HUES6 (cell line): ENCODE measurements around the gene SHE.

Experiments
- H3K27ac ChIP-seq: 2 replicates; pipeline ENCODE4 v1.7.0; 2013; ENCODE audit warnings: low read depth, mild to moderate bottlenecking, low read length, inconsistent platforms
- H3K27me3 ChIP-seq: 2 replicates; pipeline ENCODE4 v1.6.1; 2013; ENCODE audit warnings: low read length; ENCODE audit not compliant: control insufficient read depth, insufficient read depth
- H3K36me3 ChIP-seq: 2 replicates; pipeline ENCODE4 v1.6.1; 2013; ENCODE audit warnings: low read length; ENCODE audit not compliant: control insufficient read depth, insufficient read depth
- H3K4me1 ChIP-seq: 2 replicates; pipeline ENCODE4 v1.6.1; 2013; ENCODE audit warnings: low read length; ENCODE audit not compliant: control insufficient read depth, insufficient read depth
- H3K4me3 ChIP-seq: 2 replicates; pipeline ENCODE4 v1.5.1; 2013; ENCODE audit warnings: low read depth, low read length
- H3K9ac ChIP-seq: one replicate; pipeline ENCODE4 v1.6.1; 2013; ENCODE audit warnings: mild to moderate bottlenecking, low read length
- H3K9me3 ChIP-seq: 2 replicates; pipeline ENCODE4 v1.6.1; 2013; ENCODE audit warnings: low read depth, low read length; ENCODE audit not compliant: control insufficient read depth, insufficient read depth

SHE gene

GRCh38 chr1:154512760-154513159 is 10.5 kb upstream of the SHE start:
- Histone ChIP-seq H3K27me3 (peaks cover 13% of the 10 kb centered on the region; the same call in 1 of the 2 replicates), H3K4me3 (no peak overlapping the region), H3K9me3 (no peaks in the 10 kb centered on the region)

DNA sequence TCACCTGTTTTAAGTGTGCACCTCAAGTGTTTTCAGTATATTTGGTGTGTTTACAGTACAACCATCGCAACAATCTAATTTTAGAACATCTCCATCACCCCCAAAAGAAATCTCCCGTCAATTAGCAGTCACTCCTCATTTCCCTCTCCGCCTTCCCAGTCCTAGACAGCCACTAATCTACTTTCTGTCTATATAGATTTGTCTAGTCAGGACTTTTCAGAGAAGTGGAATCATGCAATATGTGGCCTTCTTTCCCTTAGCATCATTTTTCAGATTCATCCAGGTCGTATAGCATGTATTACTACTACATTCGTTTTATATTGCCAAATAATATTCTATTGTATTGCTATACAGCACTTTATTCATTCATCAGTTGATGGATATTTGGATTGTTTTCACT is 1.7 kb upstream of the SHE start:
- Histone ChIP-seq H3K27ac (no peak overlapping the region), H3K9me3 (peaks cover 4% of the 10 kb centered on the region), H3K4me3 (no peak overlapping the region), H3K4me1 (0 out of 2 replicates have a peak, but pooled peaks cover 2% of the 10 kb centered on the region), H3K9ac (no peak overlapping the region), H3K36me3 (no peaks in the 10 kb centered on the region), H3K27me3 (peaks cover 92% of the 10 kb centered on the region)

More at GRCh38 chr1:154512760-154513159, 10.5 kb upstream of the SHE start:
- no peak overlapping the region for H3K27ac ChIP-seq
- no peaks in the 10 kb centered on the region for H3K36me3 ChIP-seq
- no peaks in the 10 kb centered on the region for H3K4me1 ChIP-seq
- no peak overlapping the region for H3K9ac ChIP-seq

DNA sequence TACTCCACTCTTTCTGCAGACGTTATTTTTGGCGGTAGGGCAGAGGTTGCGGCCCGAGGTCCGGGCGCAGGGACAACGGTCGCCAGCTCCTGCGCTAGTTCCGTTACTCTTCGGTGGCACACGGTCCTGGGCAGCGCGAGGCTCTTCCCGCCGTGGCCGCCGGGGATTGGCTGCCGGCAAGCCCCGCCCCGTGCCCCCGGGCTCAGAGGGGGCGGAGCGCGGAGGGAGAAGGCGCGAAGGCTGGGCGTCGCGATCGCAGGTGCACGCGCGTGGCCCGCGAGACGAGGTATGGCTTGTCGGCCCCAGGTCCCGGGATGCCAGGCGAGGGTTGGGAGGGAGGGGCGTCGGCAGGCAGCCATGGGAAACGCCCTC is 518 bp upstream of the SHE start:
- Histone ChIP-seq H3K27me3 (peaks cover 88% of the 10 kb centered on the region), H3K4me3 (peak overlapping the region; percentile 46), H3K9ac (no peak overlapping the region)

GRCh38 chr1:154501423-154502065 is 668 bp downstream of the SHE start:
- Histone ChIP-seq H3K4me3 (peak overlapping the region; percentile 46), H3K27ac (no peak overlapping the region), H3K27me3 (peaks cover 77% of the 10 kb centered on the region), H3K9ac (peak overlapping the region; percentile 17), H3K4me1 (0 out of 2 replicates have a peak, but pooled peaks cover 2% of the 10 kb centered on the region), H3K36me3 (no peaks in the 10 kb centered on the region), H3K9me3 (peaks cover 4% of the 10 kb centered on the region)

More for the DNA sequence above, 518 bp upstream of the SHE start:
- 0 out of 2 replicates have a peak, but pooled peaks cover 2% of the 10 kb centered on the region for H3K4me1 ChIP-seq
- no peak overlapping the region for H3K27ac ChIP-seq
- H3K36me3 ChIP-seq, result no peaks in the 10 kb centered on the region
- H3K9me3 ChIP-seq, result peaks cover 4% of the 10 kb centered on the region

GRCh38 chr1:154500533-154500932 is 1.7 kb downstream of the SHE start:
- Histone ChIP-seq H3K9me3 (no peaks in the 10 kb centered on the region), H3K27ac (no peak overlapping the region), H3K27me3 (peaks cover 70% of the 10 kb centered on the region), H3K4me1 (peaks cover 2% of the 10 kb centered on the region; the same call in 1 of the 2 replicates), H3K36me3 (no peaks in the 10 kb centered on the region), H3K9ac (no peak overlapping the region), H3K4me3 (no peak overlapping the region)

DNA sequence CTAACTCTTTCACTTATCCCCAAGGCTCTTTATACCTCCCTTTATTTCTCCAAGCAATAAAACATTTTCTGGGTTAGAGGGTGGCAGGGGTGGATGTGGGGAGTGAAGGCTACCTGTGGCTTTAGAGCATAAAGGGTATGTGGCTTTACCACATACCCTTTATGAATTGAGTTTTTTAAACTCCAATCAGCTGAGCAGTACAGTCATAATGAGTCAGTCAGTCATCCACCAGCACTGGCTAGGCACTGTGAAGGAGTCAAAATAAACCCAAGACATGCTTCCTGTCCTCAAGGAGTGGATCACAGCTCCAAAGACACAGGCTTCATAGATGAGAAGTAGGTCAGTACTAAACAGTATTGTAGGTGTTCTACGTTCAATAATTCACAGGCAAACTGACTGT is 2.8 kb downstream of the SHE start:
- H3K9ac ChIP-seq, result no peak overlapping the region
- no peaks in the 10 kb centered on the region for H3K36me3 ChIP-seq
- no peaks in the 10 kb centered on the region for H3K9me3 ChIP-seq
- H3K27me3 ChIP-seq, result peaks cover 62% of the 10 kb centered on the region
- peaks cover 2% of the 10 kb centered on the region; the same call in 1 of the 2 replicates for H3K4me1 ChIP-seq
- H3K27ac ChIP-seq, result no peak overlapping the region
- H3K4me3 ChIP-seq, result no peak overlapping the region

GRCh38 chr1:154497026-154497806 is 5.0 kb downstream of the SHE start:
- Histone ChIP-seq H3K36me3 (no peaks in the 10 kb centered on the region), H3K9ac (no peak overlapping the region), H3K27ac (no peak overlapping the region), H3K4me3 (no peak overlapping the region), H3K9me3 (no peaks in the 10 kb centered on the region), H3K27me3 (peaks cover 39% of the 10 kb centered on the region), H3K4me1 (peaks cover 12% of the 10 kb centered on the region)

- H3K4me3 ChIP-seq, result no peak overlapping the region
- peaks cover 36% of the 10 kb centered on the region for H3K27me3 ChIP-seq
- no peaks in the 10 kb centered on the region for H3K36me3 ChIP-seq
- no peak overlapping the region for H3K27ac ChIP-seq
- H3K9ac ChIP-seq, result no peak overlapping the region
- peaks cover 12% of the 10 kb centered on the region for H3K4me1 ChIP-seq
- no peaks in the 10 kb centered on the region for H3K9me3 ChIP-seq
Observed at GRCh38 chr1:154496383-154496782, 5.8 kb downstream of the SHE start.

- Histone ChIP-seq H3K4me1 (peaks cover 10% of the 10 kb centered on the region), H3K27me3 (peaks cover 33% of the 10 kb centered on the region)
Observed at GRCh38 chr1:154495496-154496273, 6.5 kb downstream of the SHE start.

DNA sequence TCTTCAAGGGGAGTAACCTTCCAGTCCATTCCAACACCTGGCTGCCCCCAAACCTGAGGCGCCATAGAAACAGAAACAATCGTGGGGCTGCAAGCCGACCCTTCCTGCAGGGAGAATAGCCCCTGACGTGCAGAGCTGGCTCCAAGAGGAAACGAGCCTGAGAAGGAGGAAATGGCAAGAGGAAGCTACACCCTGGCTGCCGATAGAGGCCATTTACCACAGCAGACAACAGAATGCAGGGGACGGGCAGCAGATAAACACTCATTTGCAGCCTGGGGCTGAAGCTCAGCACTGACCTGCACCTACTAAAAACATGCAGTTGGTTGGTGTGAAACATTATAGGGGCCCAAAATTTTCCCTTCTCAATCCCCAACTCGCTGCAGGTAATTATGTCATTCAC is 8.9 kb downstream of the SHE start:
- Histone ChIP-seq H3K36me3 (no peaks in the 10 kb centered on the region), H3K9ac (no peak overlapping the region), H3K4me3 (no peak overlapping the region), H3K27me3 (peaks cover 9% of the 10 kb centered on the region), H3K9me3 (no peaks in the 10 kb centered on the region), H3K27ac (no peak overlapping the region), H3K4me1 (peaks cover 14% of the 10 kb centered on the region)

More at GRCh38 chr1:154495496-154496273, 6.5 kb downstream of the SHE start:
- Histone ChIP-seq H3K9ac (no peak overlapping the region), H3K9me3 (no peaks in the 10 kb centered on the region), H3K4me3 (no peak overlapping the region), H3K27ac (no peak overlapping the region), H3K36me3 (no peaks in the 10 kb centered on the region)
